HepG2 (cell line): ENCODE measurements around the gene REEP6. TPM values are rescaled to one million over a fixed set of nuclear protein-coding genes. Genes with fewer than 3 reads are reported as not detected.
A peak's percentile ranks its signal among the peaks of the same experiment; 100 is the strongest.

ENCODE experiments used
- ATAC-seq: fragments of 200-7000 bp; cut with Tn5 transposase; 3 replicates; pipeline ENCODE4 v1.9.1; 2020; ENCODE audit warnings: mild to moderate bottlenecking, moderate library complexity
- BruUV-seq: library from RNA; stranded (reverse); fragments of 400-500 nt; replicated peaks from 2 replicates; lab custom pipeline; 2021; lab: Mats Ljungman, UMichigan
- CTCF ChIA-PET: fragments of 300-600 bp; formaldehyde crosslinking; extraction: SDS; loops from one replicate; lab custom pipeline; 2021; ENCODE audit warnings: low total read pairs, inconsistent platforms, low intra/inter-chr PET ratio; lab: Yijun Ruan, JAX
- POLR2A ChIA-PET: fragments of 350-600 bp; sonication (Branson Sonifier 250); formaldehyde crosslinking; loops from one replicate; lab custom pipeline; 2020; ENCODE audit warnings: antibody characterized with exemption, inconsistent platforms; lab: Yijun Ruan, JAX
- DNase-seq: peaks from one replicate; pipeline ENCODE4 v3.0.0-alpha.2; 2015; ENCODE audit warnings: low spot score
- FAIRE-seq: peaks from 3 replicates; lab custom pipeline; 2011; peaks lifted over from hg19 to GRCh38; lab: Jason Lieb, UNC
- H2AFZ ChIP-seq: one replicate; pipeline ENCODE4 v1.6.1; 2011; ENCODE audit warnings: low read length, inconsistent platforms
- H3K27ac ChIP-seq: fragments of 300-600 bp; 3 replicates; pipeline ENCODE4 v1.8.0; 2011; ENCODE audit warnings: mixed run types, mild to moderate bottlenecking, mixed read lengths, low read length, inconsistent platforms; ENCODE audit not compliant: insufficient read depth; ENCODE audit errors: extremely low read length
- H3K27me3 ChIP-seq, 2 experiments: fragments of 200-600 bp in 1 of 2; 2 replicates in 1 of 2; 3 replicates in 1 of 2; pipeline versions ENCODE4 v1.6.0 to v1.8.0; 2011; ENCODE audit warnings: low read length in 2 of 2, mild to moderate bottlenecking in 2 of 2, moderate library complexity in 2 of 2, inconsistent platforms in 1 of 2; ENCODE audit not compliant: insufficient read depth in 2 of 2, control insufficient read depth in 1 of 2
- H3K36me3 ChIP-seq, 2 experiments: fragments of 200-600 bp in 1 of 2; replicated peaks in 1 of 2; 2 replicates in 1 of 2; 3 replicates in 1 of 2; pipeline versions ENCODE4 v1.5.1 to v1.8.0; 2011; ENCODE audit warnings: low read length in 2 of 2, inconsistent platforms in 1 of 2; ENCODE audit not compliant: insufficient read depth in 2 of 2, control insufficient read depth in 1 of 2
- H3K4me1 ChIP-seq: 2 replicates; pipeline ENCODE4 v1.5.1; 2012; ENCODE audit warnings: low read length, inconsistent platforms; ENCODE audit not compliant: insufficient read depth
- H3K4me2 ChIP-seq: 2 replicates; pipeline ENCODE4 v1.6.0; 2011; ENCODE audit warnings: low read depth, low read length, inconsistent platforms
- H3K4me3 ChIP-seq, 3 experiments: fragments of 200-600 bp in 1 of 3; sonication (generic), shearing (Covaris generic) in 1 of 3; replicated peaks in 1 of 3; 2 replicates each; pipeline ENCODE4 v1.5.1; 2011 to 2016; ENCODE audit warnings: low read length in 3 of 3, inconsistent platforms in 2 of 3, low read depth in 2 of 3, mild to moderate bottlenecking in 2 of 3, control low read depth in 1 of 3, mixed read lengths in 1 of 3; ENCODE audit not compliant: insufficient read depth in 1 of 3
- H3K79me2 ChIP-seq: one replicate; pipeline ENCODE4 v1.6.1; 2011; ENCODE audit warnings: low read length, inconsistent platforms; ENCODE audit not compliant: insufficient read depth
- H3K9ac ChIP-seq: 2 replicates; pipeline ENCODE4 v1.6.0; 2011; ENCODE audit warnings: mild to moderate bottlenecking, low read depth, low read length, inconsistent platforms; ENCODE audit not compliant: insufficient read depth
- H3K9me3 ChIP-seq: 2 replicates; pipeline ENCODE4 v1.5.1; 2012; ENCODE audit warnings: mild to moderate bottlenecking, low read length
- H4K20me1 ChIP-seq: 2 replicates; pipeline ENCODE4 v1.6.0; 2011; ENCODE audit warnings: inconsistent platforms, mild to moderate bottlenecking, low read length, moderate library complexity; ENCODE audit not compliant: insufficient read depth
- CENPT ChIP-seq: sonication (generic); formaldehyde crosslinking; IDR thresholded peaks from 2 replicates; pipeline ENCODE4 v1.8.0; 2022; ENCODE audit warnings: low read depth, mild to moderate bottlenecking, moderate library complexity, missing genetic modification reagents
- HNRNPL ChIP-seq: fragments of 200-400 bp; formaldehyde crosslinking; IDR thresholded peaks from 2 replicates; pipeline ENCODE4 v1.6.1; 2017; ENCODE audit warnings: mild to moderate bottlenecking, low read depth, low read length
- POLR2G ChIP-seq: fragments of 200-400 bp; formaldehyde crosslinking; IDR thresholded peaks from 2 replicates; pipeline ENCODE4 v1.6.1; 2018; ENCODE audit warnings: mild to moderate bottlenecking, low read depth, low read length, moderate library complexity
- ZMYM3 ChIP-seq: sonication (generic); formaldehyde crosslinking; IDR thresholded peaks from 2 replicates; pipeline ENCODE4 v1.5.1; 2020; ENCODE audit warnings: mild to moderate bottlenecking, missing genetic modification reagents
- ZNF563 ChIP-seq: sonication (generic); formaldehyde crosslinking; IDR thresholded peaks from 2 replicates; pipeline ENCODE4 v1.8.0; 2022; ENCODE audit warnings: mild to moderate bottlenecking, moderate library complexity, missing genetic modification reagents
- ZNF629 ChIP-seq: sonication (generic); formaldehyde crosslinking; conservative IDR thresholded peaks from 2 replicates; pipeline ENCODE4 v1.5.0; 2020; ENCODE audit warnings: missing genetic modification reagents
- WGBS: methylation state at CpG from one replicate; pipeline ENCODE4 v1.1.6; 2017; ENCODE audit warnings: low lambda C conversion rate; 5-methylcytosine and 5-hydroxymethylcytosine counted together
- in situ Hi-C: cut with HindIII; loops from 2 replicates; pipeline ENCODE4 v1.10.0; 2017; ENCODE audit warnings: low pct_unique_long_range_greater_than_20kb; ENCODE audit not compliant: extremely low pct_ligation_motif_present
- intact Hi-C: fragments of 100-400 bp; cut with micrococcal nuclease; formaldehyde crosslinking; loops from one replicate; pipeline ENCODE4 v1.10.0; 2022; ENCODE audit not compliant: unreplicated experiment
- polyA plus RNA-seq, 8 experiments: library from polyadenylated mRNA; depleted of rRNA in 3 of 8; stranded (reverse) in 7 of 8; unstranded in 1 of 8; fragments of >200 nt; fragmentation: Illumina TruSeq in 4 of 8; extraction: Trizol in 4 of 8; gene quantifications; 2 replicates each; pipeline versions ENCODE4 v1.2.1 to v1.2.3, GENCODE V29; 2011 to 2016; ENCODE audit warnings: low read depth in 4 of 8, missing spikeins in 1 of 8, mixed read lengths in 1 of 8; ENCODE audit not compliant: insufficient read depth in 1 of 8
- total RNA-seq, 5 experiments: library from RNA; depleted of rRNA; stranded (reverse); fragments of >200 nt; fragmentation: Illumina TruSeq; extraction: Trizol; gene quantifications; 2 replicates each; pipeline ENCODE4 v1.2.3, GENCODE V29; 2016; ENCODE audit warnings: low read depth in 1 of 5

Gene REEP6
- total and polyA plus RNA-seq, 2 of the 13 experiments (the other 11 are each of a cell fraction or from before 2014, with no cell fraction given): 10.0 to 28.8 TPM

GRCh38 chr19:1459479-1459878 lies 31.5 kb upstream of the REEP6 start:
- no peak overlapping the region for H3K4me2 ChIP-seq
- no peaks in the 10 kb centered on the region for H3K79me2 ChIP-seq
- in situ Hi-C loops (loop anchor here (5.0 kb wide), 1 partner anchor 53 kb away; the partner anchor contains the start of gene ADAMTSL5), intact Hi-C loops (no loop called here)
- TF ChIP-seq POLR2G: peak; percentile 45; the same call in 1 of the 2 replicates
- no peak for TF ChIP-seq ZNF563 (CRISPR knock-in tag)
- no peak for ATAC-seq
- H3K4me1 ChIP-seq: peaks cover 35% of the 10 kb centered on the region
- H2AFZ ChIP-seq: no peak overlapping the region
- CTCF ChIA-PET: no interaction called here
- H3K27me3 ChIP-seq: peaks cover 0 to 25% of the 10 kb centered on the region in 2 experiments; a peak in 4 of 5 replicates
- no peak for FAIRE-seq
- POLR2A ChIA-PET: no interaction called here
- no peak overlapping the region for H3K4me3 ChIP-seq
- H3K27ac ChIP-seq: no peak overlapping the region
- no peaks in the 10 kb centered on the region for H3K9me3 ChIP-seq
- 65% methylated on average over 9 of the region's 9 CpGs for WGBS
- no peaks in the 10 kb centered on the region for H3K36me3 ChIP-seq
- BruUV-seq: TSS peak; percentile 39
- peaks cover 5% of the 10 kb centered on the region; the same call in 1 of the 2 replicates for H4K20me1 ChIP-seq
- no peak for DNase-seq
- no peak overlapping the region for H3K9ac ChIP-seq

GRCh38 chr19:1460033-1460995 lies 30.7 kb upstream of the REEP6 start:
- peaks cover 30% of the 10 kb centered on the region for H3K4me1 ChIP-seq
- DNase-seq (no peak), FAIRE-seq (no peak), ATAC-seq (no peak)
- ChIA-PET CTCF (no interaction called here), POLR2A (no interaction called here)
- H3K4me3 ChIP-seq: no peak overlapping the region
- H3K9me3 ChIP-seq: no peaks in the 10 kb centered on the region
- peaks cover 0 to 25% of the 10 kb centered on the region in 2 experiments; a peak in 4 of 5 replicates for H3K27me3 ChIP-seq
- no peaks in the 10 kb centered on the region for H3K36me3 ChIP-seq
- no peak overlapping the region for H3K27ac ChIP-seq
- H3K4me2 ChIP-seq: no peak overlapping the region
- no peaks in the 10 kb centered on the region for H3K79me2 ChIP-seq
- peaks cover 5% of the 10 kb centered on the region; the same call in 1 of the 2 replicates for H4K20me1 ChIP-seq
- H3K9ac ChIP-seq: no peak overlapping the region
- WGBS: 92% methylated on average over 5 of the region's 36 CpGs
- peak; percentile 82 for TF ChIP-seq ZNF629
- peak; percentile 40; the same call in 1 of the 2 replicates for TF ChIP-seq ZMYM3 (CRISPR knock-in tag)
- no peak for TF ChIP-seq CENPT (CRISPR knock-in tag)
- peak; percentile 85 for TF ChIP-seq HNRNPL
- no peak overlapping the region for H2AFZ ChIP-seq
- BruUV-seq: no TSS peak
- in situ Hi-C loops: no loop called here
- intact Hi-C loops: no loop called here
